ENCODE measurements around the gene CLSTN2.

CLSTN2 gene

DNA sequence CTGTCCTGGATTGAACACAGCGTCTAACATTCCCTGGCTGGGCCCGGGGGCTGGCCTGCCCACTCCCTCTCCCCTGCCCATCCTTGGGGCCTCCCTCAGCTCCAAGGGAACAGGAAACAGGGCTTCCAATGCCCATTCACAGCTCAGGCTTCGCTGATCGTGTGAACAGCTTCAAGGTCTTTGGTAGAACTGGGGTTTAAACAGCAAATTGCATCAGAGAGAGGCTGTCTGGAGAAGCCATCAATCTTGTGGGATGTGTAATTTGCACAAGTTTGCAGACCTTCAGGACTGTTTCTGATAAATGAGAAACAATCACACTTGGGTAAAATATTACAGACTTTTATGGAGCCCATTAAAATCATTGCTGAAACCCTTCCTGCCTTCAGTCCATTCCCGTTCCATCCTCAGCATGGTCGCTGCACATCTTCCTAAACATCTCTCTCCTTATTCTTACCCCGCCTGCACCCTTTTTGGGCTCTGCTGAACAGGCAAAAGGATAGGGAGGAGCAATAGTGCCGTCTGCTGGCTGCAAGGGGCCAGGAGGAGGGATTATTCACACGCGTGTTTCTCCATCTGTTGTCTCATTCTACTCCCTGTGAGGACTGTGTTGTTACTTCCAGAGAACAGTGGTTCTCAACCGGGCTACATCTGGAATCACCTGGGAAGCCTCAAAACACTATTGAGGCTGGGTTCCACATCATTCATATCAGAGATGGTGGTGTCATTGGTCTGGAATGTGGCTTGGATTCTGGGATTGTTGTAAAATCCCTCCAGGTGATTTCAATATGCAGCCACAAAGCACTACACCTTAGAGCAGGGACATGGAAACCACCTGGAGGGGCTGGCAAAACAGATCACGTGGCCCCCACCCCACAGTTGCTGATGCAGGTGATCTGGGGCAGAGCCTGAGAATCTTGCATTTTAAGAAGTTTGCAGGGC, 116.3 kb downstream of the CLSTN2 start:
- no peak for DNase-seq (ENCODE audit: low read depth in 2 of 2)

DNA sequence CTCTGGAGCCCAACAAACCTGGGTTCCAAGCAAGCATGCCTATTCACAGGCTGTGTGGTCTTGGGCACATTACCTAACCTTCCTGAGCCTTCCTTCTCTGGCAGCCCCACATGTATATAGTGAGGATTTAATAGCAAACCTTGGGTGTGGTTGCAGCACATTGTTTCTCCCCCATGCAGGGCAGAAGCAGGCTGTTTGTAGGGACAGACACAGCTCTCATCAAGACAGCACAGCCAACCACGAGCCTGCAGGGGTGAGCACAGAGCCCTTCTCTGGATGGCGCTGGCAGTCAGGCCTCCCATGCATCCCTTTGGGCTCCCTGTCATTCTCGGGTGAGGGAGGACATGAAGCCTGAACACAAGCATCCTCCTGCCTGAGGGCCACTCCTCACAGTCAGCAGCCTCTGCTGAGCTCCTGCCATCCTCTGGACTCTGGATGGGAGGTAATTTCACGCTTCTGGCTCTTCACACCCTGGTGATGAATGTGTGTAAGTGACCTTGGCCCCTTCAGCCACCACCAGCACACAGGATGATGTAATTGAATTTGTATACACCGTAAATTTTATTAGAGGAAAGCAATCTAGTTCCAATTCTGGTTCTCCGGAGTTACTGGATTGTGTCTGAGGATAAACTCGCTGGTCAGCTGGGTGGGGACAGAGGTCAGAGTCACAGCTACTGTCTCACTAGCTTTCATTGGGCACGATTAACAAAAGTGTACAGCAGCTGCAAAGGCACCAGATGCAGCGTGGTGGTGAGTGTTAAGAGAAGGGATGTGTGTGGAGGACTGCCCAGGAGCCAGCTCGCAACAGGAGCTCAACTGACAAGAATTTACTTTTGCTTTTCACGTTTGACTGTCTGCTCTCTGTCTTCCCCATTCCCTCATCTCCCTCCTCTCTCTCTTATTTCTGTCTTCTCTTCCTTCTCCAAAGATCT, 118.1 kb downstream of the CLSTN2 start:
- no peak for DNase-seq (ENCODE audit: low read depth in 2 of 2)

DNA sequence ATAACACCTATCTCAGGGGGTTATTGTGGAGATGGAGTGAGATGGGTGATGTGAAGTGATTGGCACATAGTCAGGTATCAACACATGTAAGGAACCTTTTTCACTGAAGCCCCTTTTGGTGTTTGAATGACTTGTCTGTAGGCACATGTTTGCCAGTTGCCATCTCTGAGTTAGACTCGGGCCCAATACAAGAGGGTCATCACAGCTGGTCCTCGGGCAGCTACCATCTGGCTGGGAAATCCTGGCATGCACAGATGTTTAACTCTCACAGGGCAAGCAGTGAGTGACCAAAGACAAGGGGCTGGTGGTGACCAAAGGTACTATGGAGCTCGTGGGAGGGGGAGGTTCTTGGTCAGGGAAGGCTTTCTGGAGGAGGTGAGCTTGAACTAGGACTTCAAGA, 118.8 kb downstream of the CLSTN2 start:
- no peak for DNase-seq (ENCODE audit: low read depth in 2 of 2)

DNA sequence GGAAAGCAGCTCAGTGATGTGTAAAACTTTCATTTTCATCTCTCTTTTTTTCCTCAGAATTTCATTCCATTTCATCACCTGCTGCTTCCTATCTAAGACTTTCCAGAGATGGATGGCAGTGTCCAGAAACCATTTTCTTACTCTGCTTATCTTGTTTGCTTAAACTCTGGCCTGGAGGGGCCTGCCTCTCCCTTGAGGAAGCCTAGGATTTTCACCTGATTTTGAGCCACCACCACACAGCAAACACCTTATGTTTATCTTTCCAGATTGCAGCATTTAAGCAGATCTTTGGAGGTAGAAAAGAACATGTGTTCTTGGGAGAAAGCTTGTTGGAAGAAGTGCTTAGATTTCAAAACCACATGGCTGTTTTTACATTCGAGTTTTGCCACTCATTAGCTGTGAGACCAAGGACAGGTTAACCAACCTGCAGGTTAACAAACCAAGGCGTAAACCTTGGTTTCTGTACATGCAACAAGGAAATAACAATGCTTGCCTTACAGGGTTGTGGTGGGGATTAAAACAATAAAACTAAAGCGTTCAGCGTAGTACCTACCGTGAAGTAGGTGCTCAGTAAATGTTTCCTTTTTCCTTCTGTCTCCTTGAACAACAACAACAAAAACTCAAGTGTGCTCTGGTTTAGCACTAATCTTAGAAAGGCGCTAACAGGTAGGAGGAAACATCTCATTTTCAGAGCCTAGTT, 120.3 kb downstream of the CLSTN2 start:
- no peak for DNase-seq (ENCODE audit: low read depth in 2 of 2)

DNA sequence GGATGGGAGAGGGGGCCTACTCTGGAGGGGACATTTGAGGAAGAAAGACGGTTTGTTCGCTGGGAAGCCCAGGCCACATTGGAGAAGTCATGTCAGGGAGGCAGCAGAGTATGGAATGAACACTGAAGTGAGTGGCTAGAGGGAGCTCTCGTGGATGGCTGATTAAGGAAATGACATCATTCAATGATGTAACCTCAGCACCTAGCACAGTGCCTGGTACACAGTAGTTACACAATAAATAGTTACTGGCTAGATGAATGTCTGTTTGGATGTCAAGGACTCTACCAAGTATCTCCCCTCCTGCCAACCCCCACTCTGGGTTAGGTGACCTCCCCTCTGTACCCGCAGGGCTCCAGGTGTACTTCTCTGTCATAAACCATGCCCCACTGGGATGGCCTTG, 121.1 kb downstream of the CLSTN2 start:
- no peak for DNase-seq (ENCODE audit: low read depth in 2 of 2)

DNA sequence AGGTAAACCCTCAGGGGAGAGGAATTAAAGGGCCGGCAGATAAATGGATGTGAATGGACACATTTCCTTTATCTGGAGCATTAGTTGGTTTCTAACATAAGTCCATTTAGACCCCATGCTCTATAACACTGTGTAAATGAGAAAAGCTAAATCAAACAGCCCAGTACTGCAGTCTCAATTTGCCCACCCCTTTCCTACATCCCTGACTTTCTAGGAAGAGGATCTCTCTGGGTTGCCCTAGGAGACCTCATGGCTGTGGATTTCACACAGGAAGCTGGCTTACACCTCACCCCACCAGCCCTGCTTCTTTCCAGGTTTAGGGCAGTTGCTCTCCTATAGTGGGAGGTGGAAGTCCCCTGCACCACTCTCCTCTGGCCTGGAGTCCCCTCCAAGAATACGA, 126.2 kb downstream of the CLSTN2 start:
- no peak for DNase-seq (ENCODE audit: low read depth in 2 of 2)

DNA sequence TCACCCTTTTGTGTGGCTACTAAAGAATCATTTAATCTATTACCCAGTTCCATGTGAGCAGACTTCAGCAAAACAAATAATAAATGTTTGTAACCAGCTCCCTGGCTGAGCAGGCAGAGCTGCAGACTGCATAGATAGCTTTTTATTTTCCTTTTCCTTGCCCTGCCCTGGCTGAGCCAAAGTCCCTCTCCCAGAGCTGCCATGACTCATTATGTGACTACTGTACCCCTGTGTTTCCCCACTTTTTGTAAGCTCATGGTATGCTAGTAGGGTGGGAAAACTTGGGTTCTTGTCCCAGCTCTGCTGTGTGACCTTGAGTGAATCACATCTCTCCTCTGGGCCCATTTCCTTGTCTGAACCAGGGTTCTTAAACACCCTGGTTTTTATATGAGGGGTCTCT, 127.5 kb downstream of the CLSTN2 start:
- no peak for DNase-seq (ENCODE audit: low read depth in 2 of 2)

DNA sequence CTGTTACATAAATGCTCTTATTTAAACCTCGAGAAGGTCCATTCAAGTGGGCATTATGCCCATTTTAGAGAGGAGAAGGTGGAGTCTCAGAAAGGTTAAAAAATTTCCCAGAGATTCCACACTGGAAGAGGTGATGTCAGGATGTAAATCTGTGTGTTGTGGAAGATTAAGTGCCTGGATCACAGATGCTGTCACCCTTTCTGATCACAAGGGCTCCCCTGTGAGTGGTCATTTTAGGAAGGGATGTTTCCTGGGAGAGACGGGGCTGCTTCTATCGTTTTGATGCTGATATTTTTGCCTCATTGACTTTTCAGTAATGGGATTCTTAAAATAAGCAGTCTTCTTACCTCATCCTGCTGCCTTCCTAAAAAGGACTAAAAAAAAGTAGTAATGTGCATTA, 132.5 kb downstream of the CLSTN2 start:
- DNase-seq (ENCODE audit: low read depth in 2 of 2): no peak

DNA sequence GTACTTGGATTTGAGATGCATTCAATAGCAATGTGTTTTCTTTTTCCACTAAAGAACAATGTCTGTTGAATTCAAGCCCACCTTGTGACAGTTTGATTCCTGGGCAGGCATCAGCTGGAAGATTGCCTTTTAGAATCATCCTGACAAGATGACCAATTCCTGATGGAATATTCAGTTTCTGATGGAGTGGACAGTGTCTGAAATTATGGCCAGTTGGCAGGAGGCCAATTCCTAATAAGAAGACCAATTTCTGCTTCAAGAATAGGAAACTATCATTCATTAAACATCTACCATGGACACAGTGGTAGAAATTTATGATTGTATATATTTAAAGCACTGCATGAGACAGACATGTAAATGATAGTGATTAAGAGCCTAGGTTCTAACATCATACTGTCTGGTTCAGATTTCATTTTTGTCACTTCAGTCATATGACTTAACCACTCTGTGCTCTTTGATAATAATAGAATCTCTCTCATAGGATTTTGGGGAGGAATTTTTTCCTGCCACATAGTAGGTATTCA, 133.6 kb downstream of the CLSTN2 start:
- no peak for DNase-seq (ENCODE audit: low read depth in 2 of 2)

DNA sequence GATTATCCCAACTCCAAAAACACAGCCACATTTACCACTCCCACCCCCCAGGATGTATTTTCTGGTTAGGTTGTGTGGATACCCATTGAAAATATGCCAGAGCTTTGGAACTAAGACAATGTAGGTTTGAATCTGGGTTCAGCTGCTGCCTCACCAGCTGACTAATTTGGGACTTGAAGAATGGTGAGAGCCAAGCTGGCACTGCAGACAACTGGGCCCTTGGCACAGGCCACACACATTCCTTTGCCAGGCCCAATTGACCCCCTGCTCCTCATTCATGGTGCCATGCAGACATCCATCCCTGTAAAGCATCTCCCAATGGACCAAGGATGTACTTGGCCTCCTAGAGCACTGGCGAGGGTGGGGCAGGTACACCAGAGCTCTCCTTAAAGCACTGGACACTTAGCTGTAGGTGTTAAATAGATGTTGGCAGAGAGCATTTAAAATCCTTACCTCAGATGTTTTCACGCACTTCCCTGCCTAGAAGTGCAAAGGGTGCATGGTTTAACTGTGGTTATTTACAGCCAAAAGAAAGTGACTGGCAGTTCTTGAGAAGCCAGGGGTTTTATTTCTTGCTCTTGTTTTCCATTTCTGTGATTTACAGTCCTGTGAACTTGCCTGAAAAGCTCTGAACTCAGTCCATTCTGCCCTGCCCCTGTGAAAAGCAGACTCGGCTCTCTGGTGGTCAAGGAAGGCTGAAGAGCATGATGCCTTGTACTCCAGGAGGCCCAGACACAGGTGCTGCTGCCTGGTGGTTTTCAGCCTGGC, 138.5 kb downstream of the CLSTN2 start:
- DNase-seq (ENCODE audit: low read depth in 2 of 2): no peak

DNA sequence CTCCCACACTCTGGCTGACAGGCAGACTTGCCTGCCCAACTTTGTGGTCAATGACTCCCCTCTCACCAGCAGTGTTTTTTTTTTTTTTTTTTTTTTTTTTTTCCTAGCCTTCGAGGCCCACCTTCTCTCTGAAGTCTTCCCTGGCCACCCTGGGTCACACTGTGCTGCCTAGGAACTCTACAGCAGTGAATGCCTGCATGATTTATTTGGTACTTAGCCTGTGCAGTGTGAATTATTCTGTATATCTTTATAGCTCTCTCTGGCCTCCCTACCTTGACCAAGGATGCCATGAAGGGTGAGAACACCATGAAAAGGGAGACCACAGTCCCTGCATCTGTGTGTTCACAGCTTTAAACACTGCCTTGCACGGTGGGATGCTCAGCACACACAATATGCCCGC, 141.6 kb downstream of the CLSTN2 start:
- DNase-seq (ENCODE audit: low read depth in 2 of 2): no peak

DNA sequence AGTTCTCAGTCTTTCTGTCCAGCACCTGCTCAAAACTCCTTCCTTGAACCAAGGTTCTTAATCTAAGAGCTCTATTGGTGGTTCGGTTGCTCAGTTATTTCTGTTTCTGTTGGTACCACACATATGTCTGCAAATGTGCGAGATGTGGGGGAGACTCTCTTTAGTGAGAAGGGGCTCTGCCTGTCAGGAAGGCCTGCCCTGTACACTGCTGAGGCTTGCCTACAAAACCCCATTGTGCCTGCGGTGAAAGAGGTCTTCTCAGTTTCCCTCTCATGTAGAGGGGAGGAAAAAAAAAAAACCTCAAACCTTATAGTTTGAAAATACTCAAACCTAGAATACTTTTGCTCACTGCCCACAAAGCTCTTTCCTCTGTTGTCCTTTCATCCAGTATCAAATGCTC, 142.4 kb downstream of the CLSTN2 start:
- DNase-seq (ENCODE audit: low read depth in 2 of 2): no peak

DNA sequence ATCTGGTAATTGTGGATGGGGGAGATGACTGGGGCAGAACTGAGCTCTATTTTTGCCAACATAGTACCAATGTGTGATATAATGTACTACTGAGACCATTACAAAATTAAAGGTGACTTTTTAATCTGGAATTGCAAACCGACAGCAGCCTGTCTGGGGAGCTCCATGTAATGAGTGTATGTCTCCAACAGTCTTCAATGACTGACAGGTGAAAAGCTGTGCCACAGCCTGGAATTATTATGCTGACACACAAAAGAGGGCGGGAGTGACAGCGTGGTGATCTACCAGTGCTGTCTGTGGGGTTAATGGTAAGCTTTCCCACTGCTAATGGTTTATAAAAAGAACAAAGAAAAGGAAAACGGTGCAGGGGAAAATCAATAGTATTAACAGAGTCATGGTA, 143.4 kb downstream of the CLSTN2 start:
- no peak for DNase-seq (ENCODE audit: low read depth in 2 of 2)

DNA sequence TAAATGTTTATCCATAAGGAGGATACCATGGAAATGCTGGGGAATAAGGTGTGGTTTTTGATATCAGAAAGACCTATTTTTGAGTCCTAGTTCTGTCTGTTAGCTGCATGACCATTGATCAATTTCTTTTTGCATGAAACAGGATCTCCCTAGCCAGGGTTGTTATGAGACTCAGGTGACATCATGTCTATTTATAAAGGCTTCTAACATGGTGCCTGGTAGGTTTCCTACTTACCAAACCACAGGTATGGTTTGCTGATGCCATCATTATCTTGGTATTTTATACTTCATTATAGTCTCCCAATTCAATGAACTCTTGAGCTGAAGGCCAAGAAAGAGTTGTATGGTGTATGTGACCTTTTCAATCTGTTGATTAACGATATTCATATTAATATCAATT, 144.0 kb downstream of the CLSTN2 start:
- DNase-seq (ENCODE audit: low read depth in 2 of 2): no peak

DNA sequence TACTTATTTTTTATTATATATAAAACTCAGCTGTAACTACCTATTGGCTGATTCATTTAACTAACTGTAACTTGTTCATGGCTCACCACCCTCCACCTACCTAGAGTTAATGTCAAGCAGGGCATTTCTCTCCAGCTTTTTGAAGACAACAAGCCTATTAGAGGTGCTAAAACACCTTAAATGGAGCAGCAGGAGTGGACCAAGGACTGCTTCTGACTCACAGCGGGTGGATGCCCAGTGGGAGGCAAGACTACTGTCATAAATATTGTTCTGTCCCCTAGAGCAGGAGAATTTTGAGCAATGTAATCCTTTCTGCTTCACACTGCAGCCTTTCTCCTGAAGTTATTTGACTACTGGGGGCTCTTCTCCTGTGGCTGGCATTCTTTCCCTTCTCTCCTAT, 146.9 kb downstream of the CLSTN2 start:
- DNase-seq (ENCODE audit: low read depth in 2 of 2): no peak

DNA sequence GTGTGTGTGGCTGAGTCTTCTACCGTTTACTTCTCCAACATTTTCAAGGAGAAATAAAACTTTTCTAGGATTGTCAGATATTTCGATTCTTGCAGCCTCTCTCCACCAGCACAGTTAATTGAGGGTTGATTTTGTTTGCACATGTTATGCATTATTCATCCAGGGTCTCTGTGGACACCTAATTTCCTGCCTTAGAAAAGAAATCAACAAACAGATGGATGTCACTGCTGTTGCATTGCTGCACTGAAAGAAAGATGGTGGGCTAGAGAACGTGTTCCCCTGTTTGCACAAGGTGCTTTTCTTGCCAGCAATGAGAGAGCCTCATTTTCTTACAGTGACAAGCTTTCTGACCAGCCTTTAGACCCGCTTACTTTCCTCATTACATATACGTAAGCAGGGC, 150.0 kb downstream of the CLSTN2 start:
- DNase-seq (ENCODE audit: low read depth in 2 of 2): no peak

DNA sequence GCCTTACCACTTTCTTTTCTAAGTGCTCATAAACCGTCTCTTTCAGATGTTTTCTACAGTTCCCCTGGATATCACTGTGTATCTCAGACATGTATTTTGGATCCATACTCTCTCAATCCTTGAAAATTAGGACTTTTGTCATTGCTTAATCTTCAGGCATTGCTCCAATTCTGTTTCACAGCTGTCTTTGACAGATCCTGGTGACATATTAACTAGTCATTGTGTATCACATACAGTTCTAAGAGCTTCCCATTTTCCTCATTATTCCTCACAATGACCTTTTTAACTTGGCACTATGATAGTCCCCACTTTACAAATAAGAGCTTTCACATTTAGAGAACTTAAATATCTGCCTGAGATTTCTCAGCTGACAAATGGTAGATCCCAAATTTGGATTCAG, 151.7 kb downstream of the CLSTN2 start:
- no peak for DNase-seq (ENCODE audit: low read depth in 2 of 2)

DNA sequence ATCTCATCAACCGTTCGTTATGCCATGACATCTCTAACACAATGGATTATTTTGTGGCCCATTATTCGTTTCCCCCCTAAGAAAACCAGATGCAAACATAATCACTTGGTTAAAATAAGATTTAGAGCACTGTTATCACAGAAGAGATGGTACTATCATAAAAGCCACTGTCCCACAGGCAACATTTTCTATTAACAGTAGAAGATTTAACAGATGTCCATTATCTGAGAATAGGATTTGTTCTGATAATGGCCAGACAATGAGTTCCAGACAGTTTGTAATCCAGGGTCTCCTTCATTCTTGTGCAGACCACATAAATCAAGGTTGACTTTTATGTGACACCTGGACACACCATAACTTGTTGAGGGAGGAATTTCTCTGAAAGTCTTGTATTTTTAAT, 153.1 kb downstream of the CLSTN2 start:
- no peak for DNase-seq (ENCODE audit: low read depth in 2 of 2)

DNA sequence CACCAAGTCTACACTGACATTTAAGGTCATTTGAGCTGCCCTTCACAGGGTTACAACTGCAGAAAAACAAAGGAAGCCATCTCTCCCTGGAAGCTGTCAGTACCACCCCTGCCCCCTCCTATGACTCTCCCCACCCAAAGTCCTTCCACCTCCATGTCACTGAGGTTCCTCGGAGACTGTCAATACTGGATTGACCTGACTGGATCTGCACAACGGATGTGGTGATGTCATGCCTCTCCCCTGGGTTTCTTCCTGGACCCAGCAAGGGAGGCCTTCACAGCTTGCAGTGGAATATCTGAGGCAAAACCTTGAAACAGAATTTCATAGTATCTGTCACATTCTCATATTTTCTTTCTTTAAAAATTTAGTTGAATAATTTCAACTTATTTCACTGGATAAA, 153.5 kb downstream of the CLSTN2 start:
- DNase-seq (ENCODE audit: low read depth in 2 of 2): no peak

DNA sequence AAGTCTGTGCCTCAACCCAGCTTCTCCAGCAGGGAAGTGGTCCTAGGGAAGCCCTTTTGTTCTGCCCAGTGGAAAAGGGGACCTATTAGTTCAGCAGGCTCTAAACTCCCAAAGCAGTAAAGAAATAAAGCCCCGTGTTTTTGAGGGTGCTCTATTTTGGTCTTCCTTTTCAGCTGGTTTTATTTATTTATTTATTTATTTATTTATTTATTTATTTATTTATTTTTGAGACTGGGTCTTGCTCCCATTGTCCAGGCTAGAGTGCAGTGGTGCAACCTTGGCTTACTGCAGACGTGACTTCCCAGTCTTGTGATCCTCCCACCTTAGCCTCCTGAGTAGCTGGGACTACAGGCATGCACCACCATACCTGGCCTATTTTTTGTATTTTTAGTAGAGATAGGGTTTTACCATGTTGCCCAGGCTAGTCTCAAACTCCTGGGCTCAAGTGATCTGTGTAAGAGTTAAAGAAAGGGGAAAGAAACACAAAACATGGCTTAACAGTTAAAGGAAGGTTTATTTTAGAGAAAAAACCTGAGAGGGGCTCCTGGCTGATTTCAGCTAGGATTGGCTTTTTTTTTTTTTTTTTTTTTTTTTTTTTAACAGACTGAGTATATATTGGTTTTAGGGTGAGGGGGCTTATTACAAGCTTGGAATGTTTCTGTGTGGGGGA, 154.6 kb downstream of the CLSTN2 start:
- DNase-seq (ENCODE audit: low read depth in 2 of 2): no peak

DNA sequence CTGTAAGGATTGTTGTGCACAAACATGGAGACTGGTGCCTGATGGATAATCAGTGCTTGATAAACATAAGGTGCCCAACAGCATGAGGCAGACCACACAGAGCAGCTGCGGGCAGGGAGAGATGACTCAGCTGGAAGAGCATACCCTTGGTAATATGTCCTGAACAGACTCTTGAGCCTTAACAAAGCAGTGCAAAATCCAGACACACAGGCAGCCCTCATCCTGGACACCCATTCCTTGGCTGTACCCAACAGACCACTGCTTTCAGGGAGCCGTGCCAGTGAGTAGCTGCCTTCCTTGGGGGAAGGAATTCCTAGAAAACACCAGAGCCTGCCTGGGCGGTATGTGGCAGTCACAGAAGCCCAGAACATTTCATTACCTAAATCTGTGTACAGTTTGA, 156.2 kb downstream of the CLSTN2 start:
- DNase-seq (ENCODE audit: low read depth in 2 of 2): no peak

Measured in stimulated activated CD4-positive, alpha-beta T cell treated with anti-CD3 and anti-CD28 coated beads, Interleukin-12 subunit alpha, Interleukin-12 subunit beta, amount 100 ng/mL, for 24 hours (primary cell).